AG04449 (cell line): Measurements from ENCODE around the gene RAMP1.

Experiments
- CTCF ChIA-PET: fragments of 350-600 bp; formaldehyde crosslinking; extraction: SDS; loops from one replicate; lab custom pipeline; 2021; ENCODE audit warnings: antibody characterized with exemption; lab: Yijun Ruan, JAX
- POLR2A ChIA-PET: fragments of 400-600, 350-600 bp; formaldehyde crosslinking; extraction: SDS; loops from one replicate; lab custom pipeline; 2020; ENCODE audit warnings: antibody characterized with exemption, inconsistent platforms; lab: Yijun Ruan, JAX
- DNase-seq: peaks from one replicate; pipeline ENCODE4 v3.0.0-alpha.2; 2010; ENCODE audit warnings: low read depth, low spot score
- H3K4me3 ChIP-seq: 2 replicates; pipeline ENCODE4 v1.5.1; 2011; ENCODE audit warnings: low read depth, mild to moderate bottlenecking, control low read depth, low read length
- TF ChIP-seq, protein P1 (sequence below): IDR thresholded peaks from one replicate; pipeline ENCODE4 v1.5.1; 2011; ENCODE audit warnings: mild to moderate bottlenecking, moderate library complexity, low read length, control low read depth, inconsistent platforms; ENCODE audit not compliant: insufficient read depth; ENCODE audit errors: missing control alignments

Gene RAMP1

DNA sequence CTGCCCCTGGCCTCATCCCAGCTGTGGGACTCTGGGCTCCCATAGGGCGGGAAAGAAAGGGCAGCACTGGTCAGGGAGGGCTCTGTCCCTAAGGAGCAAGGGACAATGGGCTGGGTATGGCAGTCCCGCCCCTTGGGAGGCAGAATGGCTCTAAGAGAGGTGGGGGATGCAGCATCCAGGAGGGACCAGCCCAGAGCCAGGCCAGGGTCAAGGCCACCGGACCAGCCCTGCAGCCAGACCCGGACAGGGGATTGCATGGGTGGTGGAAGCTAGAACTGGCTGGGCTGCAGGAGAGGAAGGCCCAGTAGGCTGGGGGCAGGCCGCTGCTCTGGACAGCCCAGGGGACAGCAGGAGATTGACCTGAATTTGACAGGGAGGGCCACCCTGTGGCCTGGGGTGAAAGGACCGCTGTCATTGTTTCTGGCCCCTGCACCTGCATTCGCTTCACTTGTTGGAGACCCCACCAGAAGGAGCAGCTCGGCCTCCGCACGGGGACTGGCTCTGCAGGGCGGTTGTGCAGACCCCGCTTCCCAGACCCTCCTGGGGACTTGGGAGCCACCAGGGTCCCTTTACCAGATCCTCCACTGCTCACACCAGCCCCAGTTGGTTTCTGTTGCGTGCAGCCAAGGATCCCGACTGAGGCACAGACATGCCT, 14.6 kb downstream of the RAMP1 start:
- CTCF ChIA-PET: interaction anchor here (1.0 kb wide), 1 partner anchor 389 kb away, joined by 3 read pairs; no protein-coding TSS in a partner anchor
- no peak for DNase-seq
- TF ChIP-seq, protein P1, sequence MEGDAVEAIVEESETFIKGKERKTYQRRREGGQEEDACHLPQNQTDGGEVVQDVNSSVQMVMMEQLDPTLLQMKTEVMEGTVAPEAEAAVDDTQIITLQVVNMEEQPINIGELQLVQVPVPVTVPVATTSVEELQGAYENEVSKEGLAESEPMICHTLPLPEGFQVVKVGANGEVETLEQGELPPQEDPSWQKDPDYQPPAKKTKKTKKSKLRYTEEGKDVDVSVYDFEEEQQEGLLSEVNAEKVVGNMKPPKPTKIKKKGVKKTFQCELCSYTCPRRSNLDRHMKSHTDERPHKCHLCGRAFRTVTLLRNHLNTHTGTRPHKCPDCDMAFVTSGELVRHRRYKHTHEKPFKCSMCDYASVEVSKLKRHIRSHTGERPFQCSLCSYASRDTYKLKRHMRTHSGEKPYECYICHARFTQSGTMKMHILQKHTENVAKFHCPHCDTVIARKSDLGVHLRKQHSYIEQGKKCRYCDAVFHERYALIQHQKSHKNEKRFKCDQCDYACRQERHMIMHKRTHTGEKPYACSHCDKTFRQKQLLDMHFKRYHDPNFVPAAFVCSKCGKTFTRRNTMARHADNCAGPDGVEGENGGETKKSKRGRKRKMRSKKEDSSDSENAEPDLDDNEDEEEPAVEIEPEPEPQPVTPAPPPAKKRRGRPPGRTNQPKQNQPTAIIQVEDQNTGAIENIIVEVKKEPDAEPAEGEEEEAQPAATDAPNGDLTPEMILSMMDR: no peak
- POLR2A ChIA-PET: no interaction called here
- H3K4me3 ChIP-seq: no peak overlapping the region

GRCh38 chr2:237874585-237875161, 15.2 kb downstream of the RAMP1 start:
- peak; percentile 34 for DNase-seq
- TF ChIP-seq, protein P1: no peak
- H3K4me3 ChIP-seq: no peak overlapping the region
- ChIA-PET CTCF (interaction anchor here (0.9 to 1.0 kb wide), 2 partner anchors 9 to 388 kb away, joined by 3 read pairs; no protein-coding TSS in a partner anchor), POLR2A (no interaction called here)

GRCh38 chr2:237875256-237876060, 16.0 kb downstream of the RAMP1 start:
- no peak overlapping the region for H3K4me3 ChIP-seq
- ChIA-PET CTCF (interaction anchor here (0.9 kb wide), 1 partner anchor 9 kb away, joined by 3 read pairs; no protein-coding TSS in a partner anchor), POLR2A (no interaction called here)
- no peak for DNase-seq
- TF ChIP-seq, protein P1: no peak

GRCh38 chr2:237876061-237876526, 16.7 kb downstream of the RAMP1 start:
- H3K4me3 ChIP-seq: no peak overlapping the region
- POLR2A ChIA-PET: no interaction called here
- DNase-seq: no peak
- TF ChIP-seq, protein P1: no peak
- CTCF ChIA-PET: no interaction called here

DNA sequence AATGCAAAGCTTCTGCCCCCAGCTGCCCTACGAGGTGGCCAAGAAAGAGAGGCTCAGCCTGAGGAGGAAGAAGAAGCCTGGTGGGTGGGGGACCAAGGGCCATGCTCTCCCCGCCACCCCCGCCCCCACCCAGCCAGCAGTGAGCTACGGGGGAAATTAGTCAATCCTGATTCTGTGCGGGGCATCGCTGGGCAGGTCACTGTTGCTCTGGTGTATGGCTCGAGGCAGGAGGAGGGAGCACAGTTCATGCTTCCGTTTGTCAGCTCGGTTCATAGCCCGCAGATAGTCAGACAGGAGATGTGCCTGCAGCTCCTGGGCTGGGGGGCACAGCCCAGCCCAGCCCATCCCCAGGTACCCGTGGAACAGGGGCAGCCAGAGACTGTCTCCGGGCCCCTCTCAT, 17.1 kb downstream of the RAMP1 start:
- no peak overlapping the region for H3K4me3 ChIP-seq
- ChIA-PET CTCF (interaction anchor here (0.8 kb wide), 1 partner anchor 47 kb away, joined by 5 read pairs; no protein-coding TSS in a partner anchor), POLR2A (no interaction called here)
- no peak for DNase-seq
- TF ChIP-seq, protein P1: no peak

GRCh38 chr2:237876951-237877491, 17.6 kb downstream of the RAMP1 start:
- DNase-seq: no peak
- no peak overlapping the region for H3K4me3 ChIP-seq
- CTCF ChIA-PET: interaction anchor here (0.8 kb wide), 1 partner anchor 47 kb away, joined by 5 read pairs; no protein-coding TSS in a partner anchor
- POLR2A ChIA-PET: no interaction called here
- TF ChIP-seq, protein P1: no peak
